Stimulated activated naive CD8-positive, alpha-beta T cell treated with anti-CD3 and anti-CD28 coated beads, Interleukin-15, amount 100 ng/mL, for 72 hours (primary cell): Measurements from ENCODE around the gene PHLPP2.
"Not testable (repeated sequence)": the region's sequence is repeated elsewhere in the genome, so short reads cannot be mapped to it uniquely, and the experiment has no call there.

ENCODE experiments used
- ATAC-seq: fragments of 150-1000 bp; cut with Tn5 transposase; 2 replicates; pipeline ENCODE4 v1.10.0; 2021; ENCODE audit warnings: mild to moderate bottlenecking, moderate library complexity
- DNase-seq, 2 donors: peaks; one replicate each; pipeline ENCODE4 v3.0.0; 2021 to 2022
- H3K27ac Mint-ChIP-seq, 2 donors: one replicate each; pipeline ENCODE4 v1.8.0; 2022; ENCODE audit warnings: mild to moderate bottlenecking in 2 of 2, mixed read lengths in 2 of 2, moderate library complexity in 2 of 2
- H3K27me3 Mint-ChIP-seq: one replicate; pipeline ENCODE4 v1.8.0; 2022; ENCODE audit warnings: mixed read lengths
- H3K4me1 Mint-ChIP-seq: one replicate; pipeline ENCODE4 v1.8.0; 2022; ENCODE audit warnings: mild to moderate bottlenecking, mixed read lengths
- H3K4me3 Mint-ChIP-seq, 2 donors: one replicate each; pipeline ENCODE4 v1.8.0; 2022; ENCODE audit warnings: mild to moderate bottlenecking in 2 of 2, mixed read lengths in 2 of 2, moderate library complexity in 1 of 2
- H3K9me3 Mint-ChIP-seq, 2 donors: one replicate each; pipeline ENCODE4 v1.8.0; 2022; ENCODE audit warnings: mixed read lengths in 2 of 2

PHLPP2 gene

DNA sequence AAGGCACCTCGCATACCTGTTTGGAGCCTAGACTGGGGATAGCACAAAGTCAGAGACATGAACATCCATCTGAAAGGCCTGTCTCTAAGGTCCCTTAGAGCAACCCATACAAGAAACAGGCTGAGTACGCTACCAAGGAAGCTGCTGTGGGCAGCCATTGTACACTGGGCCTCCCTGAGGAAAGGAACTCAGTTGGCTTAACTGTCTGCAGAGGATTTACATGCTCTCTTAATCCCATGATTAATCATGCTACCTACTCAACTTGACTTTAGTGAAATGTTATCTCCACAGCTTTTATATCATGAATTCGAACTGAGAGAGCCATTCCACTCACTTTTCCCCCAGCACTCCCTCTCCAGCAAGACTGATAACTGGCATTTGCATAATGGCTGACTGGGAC is 26.0 kb downstream of the PHLPP2 start:
- peak overlapping the region in 1 of 2 donors; percentile 5 for H3K27ac Mint-ChIP-seq
- H3K27me3 Mint-ChIP-seq = no peaks in the 10 kb centered on the region
- no peak for ATAC-seq
- H3K4me1 Mint-ChIP-seq = no peaks in the 10 kb centered on the region
- no peak overlapping the region for H3K4me3 Mint-ChIP-seq
- no peak for DNase-seq
- H3K9me3 Mint-ChIP-seq = no peaks in the 10 kb centered on the region

DNA sequence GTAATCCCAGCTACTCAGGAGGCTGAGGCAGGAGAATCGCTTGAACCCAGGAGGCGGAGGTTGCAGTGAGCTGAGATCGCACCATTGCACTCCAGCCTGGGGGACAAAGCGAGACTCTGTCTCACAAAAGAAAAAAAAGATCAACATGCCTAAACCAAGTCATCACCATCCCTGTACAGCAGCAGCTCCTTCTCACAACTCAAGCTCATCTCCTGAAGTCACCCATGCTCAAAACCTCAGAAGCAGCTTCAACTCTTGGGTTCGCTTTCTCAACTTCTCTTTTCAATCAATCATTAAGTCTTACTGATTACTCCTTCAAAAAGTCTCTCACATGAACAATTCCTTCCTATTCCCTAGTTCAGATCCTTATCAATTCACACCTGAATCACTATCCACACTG is 31.3 kb downstream of the PHLPP2 start:
- H3K4me1 Mint-ChIP-seq = no peaks in the 10 kb centered on the region
- ATAC-seq (no peak), DNase-seq (no peak)
- H3K4me3 Mint-ChIP-seq = no peak overlapping the region
- no peaks in the 10 kb centered on the region for H3K9me3 Mint-ChIP-seq
- no peaks in the 10 kb centered on the region for H3K27me3 Mint-ChIP-seq
- no peak overlapping the region for H3K27ac Mint-ChIP-seq

DNA sequence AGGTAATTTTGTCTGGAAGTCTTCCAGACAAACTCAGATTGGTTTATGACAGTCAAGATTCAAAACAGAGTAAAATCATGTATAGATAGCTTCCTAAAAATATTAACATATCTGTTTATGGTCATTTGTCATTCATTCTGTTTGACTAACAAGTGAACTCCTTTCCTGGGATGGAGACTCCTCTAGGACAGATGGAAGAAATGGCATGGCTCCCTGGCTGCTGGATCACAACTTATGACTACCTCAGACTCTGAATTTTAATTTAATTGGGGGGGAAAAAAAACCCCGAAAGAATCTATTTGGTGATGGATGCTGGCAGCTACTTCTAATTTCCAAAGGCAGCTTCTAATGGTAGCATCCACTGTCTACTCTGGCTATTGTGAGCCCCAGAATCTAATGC is 34.6 kb downstream of the PHLPP2 start:
- ATAC-seq (no peak), DNase-seq (no peak)
- Mint-ChIP-seq H3K27me3 (no peaks in the 10 kb centered on the region), H3K4me3 (no peak overlapping the region), H3K27ac (no peak overlapping the region), H3K9me3 (no peaks in the 10 kb centered on the region), H3K4me1 (no peaks in the 10 kb centered on the region)

DNA sequence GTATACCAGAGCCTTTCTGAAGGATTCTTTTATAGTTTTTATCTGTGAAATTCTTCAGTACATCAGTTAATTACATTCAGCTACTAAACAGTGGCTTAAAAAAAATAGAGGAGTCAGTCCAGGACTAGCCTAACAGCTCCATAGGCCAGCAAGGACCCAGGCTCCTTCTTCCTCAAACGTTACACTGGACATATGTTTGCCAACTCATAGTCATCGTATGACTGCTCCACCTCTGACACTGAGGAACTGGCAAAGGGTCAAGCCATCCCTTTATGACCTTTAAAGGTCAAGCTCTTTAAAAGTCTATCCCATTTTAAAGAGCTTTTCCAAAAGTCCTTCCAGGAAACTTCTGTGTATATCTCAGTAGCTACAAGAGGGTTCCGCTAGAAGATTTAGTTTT is 36.6 kb downstream of the PHLPP2 start:
- Mint-ChIP-seq H3K9me3 (no peaks in the 10 kb centered on the region), H3K4me3 (no peak overlapping the region), H3K27me3 (no peaks in the 10 kb centered on the region), H3K4me1 (no peaks in the 10 kb centered on the region), H3K27ac (no peak overlapping the region)
- DNase-seq = no peak
- ATAC-seq = no peak

DNA sequence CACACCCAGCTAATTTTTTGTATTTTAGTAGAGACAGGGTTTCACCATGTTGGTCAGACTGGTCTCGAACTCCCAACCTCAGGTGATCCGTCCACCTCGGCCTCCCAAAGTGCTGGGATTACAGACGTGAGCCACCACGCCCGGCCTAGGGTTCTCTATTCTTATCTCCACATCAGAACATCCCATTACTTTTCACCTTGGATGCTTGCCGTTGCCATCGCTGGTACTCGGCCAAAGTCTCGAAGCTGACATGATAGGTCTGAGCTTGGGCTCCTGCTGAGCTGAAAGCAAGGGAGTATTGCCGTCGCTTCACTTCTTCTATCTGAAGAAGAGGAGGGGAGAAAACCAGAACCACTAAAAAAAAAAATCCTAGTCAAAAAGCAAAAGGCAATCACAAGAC is 40.2 kb downstream of the PHLPP2 start:
- not testable (repeated sequence) for H3K9me3 Mint-ChIP-seq, H3K4me3 Mint-ChIP-seq, DNase-seq, ATAC-seq, H3K27ac Mint-ChIP-seq, H3K27me3 Mint-ChIP-seq, H3K4me1 Mint-ChIP-seq

DNA sequence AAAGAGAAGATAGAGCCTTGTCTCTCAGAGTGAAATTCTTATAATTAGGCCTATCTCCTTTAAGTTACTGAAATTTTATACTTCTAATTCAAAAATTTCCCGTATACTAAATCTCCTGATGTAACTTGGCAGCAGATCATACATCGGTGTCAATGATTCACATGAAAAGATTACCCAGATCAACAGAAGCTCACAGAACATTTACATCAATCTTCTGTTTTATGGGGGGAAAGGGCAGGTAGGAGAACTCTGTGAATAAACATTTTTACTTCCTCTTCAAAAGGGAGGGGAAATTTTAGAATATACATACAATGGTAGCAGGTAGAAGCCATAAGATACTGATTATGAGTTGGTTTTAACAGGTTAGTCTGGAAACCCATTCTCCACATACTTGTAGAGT is 43.1 kb downstream of the PHLPP2 start:
- no peak for DNase-seq
- Mint-ChIP-seq H3K4me3 (no peak overlapping the region), H3K4me1 (no peaks in the 10 kb centered on the region), H3K27ac (no peak overlapping the region), H3K9me3 (no peaks in the 10 kb centered on the region), H3K27me3 (no peaks in the 10 kb centered on the region)
- ATAC-seq = no peak

DNA sequence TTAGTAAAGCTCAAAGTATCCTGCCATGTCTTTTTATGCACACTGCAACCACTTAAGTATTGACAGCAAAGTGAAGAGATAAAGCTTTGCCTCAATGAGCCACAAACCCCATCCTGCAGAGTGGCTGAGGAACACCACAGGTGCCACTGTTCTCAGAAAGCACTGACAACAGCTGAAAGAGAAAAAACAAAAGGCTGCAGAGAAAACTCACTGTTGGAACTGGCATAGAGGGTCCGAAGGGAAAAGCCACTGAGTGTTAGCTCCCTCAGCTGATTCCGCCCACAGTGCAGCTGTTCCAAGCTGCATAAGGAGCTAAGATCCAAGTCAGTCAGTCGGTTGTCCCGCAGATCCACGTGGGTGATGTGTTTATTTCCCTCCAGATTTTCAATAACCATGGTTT is 48.3 kb downstream of the PHLPP2 start:
- H3K4me1 Mint-ChIP-seq = no peaks in the 10 kb centered on the region
- DNase-seq = no peak
- no peaks in the 10 kb centered on the region for H3K9me3 Mint-ChIP-seq
- no peak overlapping the region for H3K27ac Mint-ChIP-seq
- no peak for ATAC-seq
- H3K4me3 Mint-ChIP-seq = no peak overlapping the region
- no peaks in the 10 kb centered on the region for H3K27me3 Mint-ChIP-seq

DNA sequence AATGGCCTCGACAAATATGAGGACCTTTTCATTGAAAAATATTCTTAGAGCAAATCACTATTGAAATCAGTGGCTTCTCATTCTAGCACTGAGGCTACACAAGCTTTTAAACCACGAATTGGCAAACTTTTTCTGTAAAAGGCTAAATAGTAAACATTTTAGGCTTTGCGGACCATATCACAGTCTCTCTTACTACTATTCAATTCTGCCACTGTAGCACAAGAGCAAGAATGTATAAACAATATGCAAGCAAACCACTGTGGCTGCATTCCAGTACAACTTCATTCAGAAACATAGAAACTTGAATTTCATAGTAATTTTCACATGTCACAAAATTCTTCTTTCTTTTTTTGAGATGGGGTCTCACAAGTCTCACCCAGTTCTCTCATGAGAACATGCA is 49.1 kb downstream of the PHLPP2 start:
- H3K27ac Mint-ChIP-seq = peak overlapping the region in 1 of 2 donors; percentile 38
- DNase-seq = no peak
- no peak for ATAC-seq
- no peak overlapping the region for H3K4me3 Mint-ChIP-seq
- no peaks in the 10 kb centered on the region for H3K27me3 Mint-ChIP-seq
- H3K4me1 Mint-ChIP-seq = no peaks in the 10 kb centered on the region
- no peaks in the 10 kb centered on the region for H3K9me3 Mint-ChIP-seq

DNA sequence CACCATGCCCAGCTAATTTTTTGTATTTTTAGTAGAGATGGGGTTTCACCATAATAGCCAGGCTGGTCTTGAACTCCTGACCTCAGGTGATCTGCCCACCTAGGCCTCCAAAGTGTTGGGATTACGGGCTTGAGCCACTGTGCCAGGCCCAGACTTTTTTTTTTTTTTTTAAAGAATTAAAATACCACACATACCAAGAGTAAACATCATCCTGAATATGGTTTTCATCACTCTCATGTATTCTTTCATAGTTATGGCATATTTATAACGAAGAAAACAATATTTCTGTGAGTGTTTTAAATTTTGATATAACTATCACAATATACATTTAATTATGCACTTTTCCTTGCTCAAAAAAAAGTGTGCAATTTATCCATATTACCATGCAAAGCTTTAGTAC is 50.3 kb downstream of the PHLPP2 start:
- no peaks in the 10 kb centered on the region for H3K4me1 Mint-ChIP-seq
- H3K27ac Mint-ChIP-seq = no peak overlapping the region
- ATAC-seq = no peak
- no peak for DNase-seq
- no peaks in the 10 kb centered on the region for H3K9me3 Mint-ChIP-seq
- H3K27me3 Mint-ChIP-seq = no peaks in the 10 kb centered on the region
- no peak overlapping the region for H3K4me3 Mint-ChIP-seq

DNA sequence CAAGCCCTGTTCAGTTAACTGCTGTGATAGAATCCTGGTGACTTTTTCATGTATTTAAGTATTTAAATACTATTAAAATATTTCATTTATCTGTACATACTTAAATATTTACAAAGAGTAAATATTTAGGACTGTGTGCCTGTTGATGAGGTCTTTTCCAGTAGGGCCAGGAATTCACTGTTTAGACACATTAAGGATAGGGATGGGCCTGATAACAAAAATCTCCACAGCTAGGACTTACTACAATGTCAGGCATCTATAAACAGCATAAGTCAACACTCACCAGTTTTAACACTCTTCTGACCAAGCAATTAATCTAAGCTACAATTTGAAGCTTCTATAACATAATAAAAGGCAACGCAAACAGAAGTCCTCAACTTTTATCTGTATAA is 50.9 kb downstream of the PHLPP2 start:
- Mint-ChIP-seq H3K27ac (no peak overlapping the region), H3K4me1 (no peaks in the 10 kb centered on the region), H3K27me3 (no peaks in the 10 kb centered on the region), H3K4me3 (no peak overlapping the region), H3K9me3 (no peaks in the 10 kb centered on the region)
- DNase-seq = no peak
- ATAC-seq = no peak

DNA sequence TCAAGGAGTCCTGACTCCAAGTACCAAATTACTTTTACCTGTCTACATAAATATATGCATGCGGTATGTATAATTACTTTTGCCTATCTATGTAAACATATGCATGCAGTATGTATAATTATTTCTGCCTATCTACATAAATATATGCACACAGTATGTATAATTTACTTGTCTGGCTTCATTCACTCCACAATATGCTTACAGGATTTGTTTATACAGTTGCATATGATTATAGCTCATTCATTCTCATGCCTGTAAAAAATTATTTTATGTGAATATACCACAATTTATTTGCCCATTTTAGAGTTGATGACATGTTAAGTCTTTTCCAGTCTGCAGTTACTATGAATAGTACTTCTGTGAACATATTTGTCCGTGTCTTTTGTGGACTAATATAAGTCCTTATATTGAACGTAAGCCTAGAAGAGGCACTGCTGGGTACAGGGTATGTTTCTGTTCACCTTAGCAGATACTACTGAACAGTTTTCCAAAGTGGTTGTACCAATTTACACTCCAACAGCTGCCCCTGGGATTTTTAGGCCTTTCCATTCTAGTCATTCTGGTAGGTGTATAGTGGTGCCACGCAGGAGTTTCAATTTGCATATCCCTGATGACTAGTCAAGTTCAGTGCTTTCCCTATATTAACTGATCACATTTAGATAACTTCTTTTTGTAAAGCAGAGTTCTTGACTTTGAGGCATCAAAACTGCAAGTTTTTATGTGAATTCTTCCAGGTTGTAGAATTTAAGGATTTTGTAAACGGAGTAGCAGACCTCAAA is 51.5 kb downstream of the PHLPP2 start:
- H3K27me3 Mint-ChIP-seq = no peaks in the 10 kb centered on the region
- peak; percentile 57 for ATAC-seq
- H3K27ac Mint-ChIP-seq = no peak overlapping the region

DNA sequence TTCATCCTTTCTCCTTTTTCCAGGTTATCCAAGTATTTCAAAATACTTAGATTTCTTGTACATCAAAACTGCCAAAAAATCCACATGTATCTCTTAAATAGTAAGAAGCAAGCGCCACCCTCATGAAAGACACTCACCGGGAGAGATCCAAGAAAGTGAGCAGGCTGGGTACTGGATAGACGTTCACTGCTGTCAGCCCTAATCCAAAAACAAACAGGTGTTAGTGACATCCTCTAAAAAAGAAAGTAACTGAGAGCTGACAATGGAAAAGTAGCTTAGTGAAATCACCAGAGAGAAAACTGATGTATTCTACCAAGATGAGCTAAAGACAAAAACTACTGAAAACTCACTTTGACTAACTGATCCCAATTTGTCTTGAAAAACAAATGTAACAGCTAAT is 52.4 kb downstream of the PHLPP2 start:
- no peaks in the 10 kb centered on the region for H3K27me3 Mint-ChIP-seq
- ATAC-seq (no peak), DNase-seq (no peak)
- no peak overlapping the region for H3K27ac Mint-ChIP-seq
- H3K4me1 Mint-ChIP-seq = no peaks in the 10 kb centered on the region
- no peaks in the 10 kb centered on the region for H3K9me3 Mint-ChIP-seq
- H3K4me3 Mint-ChIP-seq = no peak overlapping the region

More for the DNA sequence above, 51.5 kb downstream of the PHLPP2 start:
- Mint-ChIP-seq H3K4me3 (no peak overlapping the region), H3K4me1 (no peaks in the 10 kb centered on the region), H3K9me3 (no peaks in the 10 kb centered on the region)
- no peak for DNase-seq

DNA sequence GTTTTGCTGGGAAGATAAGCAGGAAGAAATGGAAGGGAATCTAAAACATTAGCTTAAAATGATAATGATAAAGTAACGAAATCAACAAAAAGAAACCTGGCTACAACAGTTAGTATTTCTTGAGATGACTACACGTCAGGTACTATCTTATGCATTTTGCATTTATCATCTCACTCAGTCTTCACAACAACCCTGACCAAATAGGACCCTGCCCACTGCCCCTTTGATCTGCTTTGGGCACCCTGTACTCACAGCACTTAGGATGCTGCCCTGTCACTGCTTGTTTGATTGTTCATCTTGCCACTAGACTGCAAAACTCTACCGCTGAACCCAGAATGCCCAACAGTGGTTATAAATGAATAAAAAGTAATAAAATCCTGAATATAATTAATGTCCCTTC is 53.3 kb downstream of the PHLPP2 start:
- no peak for DNase-seq
- no peak for ATAC-seq
- Mint-ChIP-seq H3K27me3 (no peaks in the 10 kb centered on the region), H3K9me3 (no peaks in the 10 kb centered on the region), H3K4me3 (no peak overlapping the region), H3K4me1 (no peaks in the 10 kb centered on the region), H3K27ac (no peak overlapping the region)

DNA sequence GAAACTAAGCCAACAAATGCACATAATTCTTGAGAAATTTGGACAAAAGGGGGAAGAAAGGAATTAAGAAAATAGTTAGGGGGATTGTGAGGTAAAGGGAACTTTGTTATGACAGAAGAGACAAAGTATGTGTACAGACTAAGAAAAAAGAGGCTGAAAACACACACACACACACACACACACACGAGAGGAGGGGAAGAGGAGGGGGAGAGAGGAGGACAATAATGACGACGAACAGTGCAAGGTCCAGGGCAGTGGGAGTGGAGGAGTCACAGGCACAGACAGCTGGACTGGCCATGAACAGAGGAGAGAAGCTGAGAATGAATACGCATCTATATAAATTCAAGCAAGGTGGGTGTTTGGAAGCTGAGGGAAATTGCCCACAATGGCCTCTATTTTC is 54.0 kb downstream of the PHLPP2 start:
- Mint-ChIP-seq H3K27ac (no peak overlapping the region), H3K4me3 (no peak overlapping the region), H3K27me3 (no peaks in the 10 kb centered on the region), H3K9me3 (no peaks in the 10 kb centered on the region), H3K4me1 (no peaks in the 10 kb centered on the region)
- DNase-seq = no peak
- ATAC-seq = no peak

DNA sequence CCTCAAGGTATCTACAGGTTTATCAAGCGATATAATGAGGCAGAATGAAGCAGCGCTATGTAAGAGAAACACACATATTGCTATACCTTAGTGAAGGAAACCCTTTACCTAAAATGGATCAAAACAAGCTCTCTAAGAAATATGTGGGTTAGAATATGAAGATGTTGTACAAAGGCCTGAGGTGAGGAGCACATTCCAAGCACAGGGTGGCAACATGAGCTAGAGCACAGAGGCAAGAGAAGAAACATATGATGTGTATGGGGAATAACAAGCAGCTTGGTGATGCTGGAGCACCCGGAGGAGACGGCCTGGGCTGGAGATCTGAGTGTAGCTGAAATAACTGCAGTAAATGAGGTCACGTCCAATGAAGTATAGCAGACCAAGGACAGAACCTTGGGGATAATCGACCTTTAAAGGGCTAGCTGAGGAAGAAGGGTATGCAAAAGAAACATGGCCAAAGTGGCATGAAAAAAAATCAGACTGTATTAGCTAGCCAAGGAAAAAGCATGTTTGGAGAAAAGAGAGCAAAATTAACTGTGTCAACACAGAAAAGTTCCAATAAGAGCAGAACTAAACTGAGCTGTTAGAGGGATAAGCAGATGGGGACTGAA is 54.5 kb downstream of the PHLPP2 start:
- no peak for ATAC-seq
- Mint-ChIP-seq H3K4me3 (no peak overlapping the region), H3K9me3 (no peaks in the 10 kb centered on the region), H3K27me3 (no peaks in the 10 kb centered on the region), H3K27ac (no peak overlapping the region), H3K4me1 (no peaks in the 10 kb centered on the region)
- DNase-seq = no peak

DNA sequence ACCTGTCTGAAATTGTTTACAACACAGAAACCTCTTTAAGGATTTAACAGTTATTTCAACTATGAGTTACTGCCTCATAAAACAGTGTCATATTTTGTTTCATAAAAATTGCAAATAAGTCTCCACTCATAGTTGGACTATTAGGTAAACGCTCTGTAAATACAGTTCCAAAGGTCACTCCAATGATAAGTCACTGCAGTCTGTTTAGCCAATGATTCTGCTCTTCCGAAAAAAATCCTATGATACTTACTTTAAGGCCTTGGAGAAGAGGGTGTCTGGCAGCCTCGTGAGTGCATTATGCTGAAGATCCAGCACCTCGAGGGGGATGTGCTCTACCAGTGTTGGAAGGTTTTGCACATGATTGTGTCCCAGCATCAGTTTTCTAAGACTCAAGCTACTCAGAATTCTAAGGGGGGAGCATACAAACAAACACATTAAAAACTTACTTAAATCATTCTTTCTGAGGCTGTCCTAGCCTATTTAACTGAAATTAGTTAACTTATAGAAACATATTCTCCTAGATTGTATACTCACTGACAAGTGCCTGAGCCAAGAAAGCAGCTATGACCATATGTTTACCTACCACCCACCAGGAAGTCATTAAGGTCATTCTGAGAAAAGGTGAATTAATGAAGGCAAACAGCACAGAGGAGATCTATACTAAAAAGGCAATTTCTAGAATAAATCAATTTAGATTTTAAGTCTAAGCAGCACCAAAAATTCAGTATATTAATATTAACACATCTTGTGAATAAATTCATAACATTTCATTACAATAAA is 57.4 kb downstream of the PHLPP2 start:
- no peaks in the 10 kb centered on the region for H3K9me3 Mint-ChIP-seq
- peak overlapping the region in 1 of 2 donors; percentile 9 for H3K27ac Mint-ChIP-seq
- H3K27me3 Mint-ChIP-seq = no peaks in the 10 kb centered on the region
- H3K4me1 Mint-ChIP-seq = no peaks in the 10 kb centered on the region
- ATAC-seq (no peak), DNase-seq (no peak)
- no peak overlapping the region for H3K4me3 Mint-ChIP-seq
